NCI-H1417 treated with DMSO at 0.1 percent for 48 hours (cell line): ENCODE measurements around the gene IPO5.
"Not testable (repeated sequence)": the region's sequence is repeated elsewhere in the genome, so short reads cannot be mapped to it uniquely, and the experiment has no call there.

Experiments used
- DNase-seq: peaks from one replicate; lab custom pipeline; 2025; lab: John Stamatoyannopoulos, UW

The IPO5 gene

GRCh38 chr13:97949316-97949715 is 4.2 kb upstream of the IPO5 start:
- not testable (repeated sequence) for DNase-seq

- DNase-seq, result no peak
These were observed 2.1 kb upstream of the IPO5 start for GRCh38 chr13:97951376-97951775.

DNA sequence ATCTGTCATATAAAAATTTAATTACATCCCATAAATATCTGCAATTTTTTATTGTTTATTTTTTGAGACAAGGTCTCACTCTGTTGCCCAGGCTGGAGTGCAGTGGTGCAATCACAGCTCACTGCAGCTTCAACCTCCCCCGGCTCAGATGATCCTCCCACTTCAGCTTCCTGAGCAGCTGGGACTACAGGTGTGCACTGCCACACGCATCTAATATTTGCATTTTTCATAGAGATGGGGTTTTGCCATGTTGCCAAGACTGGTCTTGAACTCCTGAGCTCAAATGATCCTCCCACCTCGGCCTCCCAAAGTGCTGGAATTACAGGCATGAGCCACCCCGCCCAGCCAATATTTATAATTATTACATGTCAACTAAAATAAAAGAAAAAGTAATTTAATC is 644 bp upstream of the IPO5 start:
- DNase-seq, result not testable (repeated sequence)

GRCh38 chr13:97961340-97961739 is 7.9 kb downstream of the IPO5 start:
- DNase-seq, result no peak

DNA sequence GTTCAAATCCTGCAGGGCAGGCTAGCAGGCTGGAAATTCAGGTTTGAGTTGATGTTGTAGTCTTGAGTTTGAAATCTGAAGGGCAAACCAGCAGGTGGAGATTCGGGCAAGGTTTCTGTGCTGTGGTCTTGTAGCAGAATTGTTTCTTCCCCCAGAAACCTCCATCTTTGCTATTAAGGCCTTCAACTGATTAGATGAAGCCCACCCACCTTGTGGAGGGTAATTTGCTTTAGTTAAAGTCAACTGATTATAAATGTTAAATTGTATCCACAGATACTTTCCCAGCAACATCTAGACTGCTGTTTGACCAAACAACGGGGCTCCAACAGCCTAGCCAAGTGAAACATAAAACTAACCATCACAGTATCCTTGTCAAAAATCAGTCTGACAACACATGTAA is 9.4 kb downstream of the IPO5 start:
- no peak for DNase-seq

DNA sequence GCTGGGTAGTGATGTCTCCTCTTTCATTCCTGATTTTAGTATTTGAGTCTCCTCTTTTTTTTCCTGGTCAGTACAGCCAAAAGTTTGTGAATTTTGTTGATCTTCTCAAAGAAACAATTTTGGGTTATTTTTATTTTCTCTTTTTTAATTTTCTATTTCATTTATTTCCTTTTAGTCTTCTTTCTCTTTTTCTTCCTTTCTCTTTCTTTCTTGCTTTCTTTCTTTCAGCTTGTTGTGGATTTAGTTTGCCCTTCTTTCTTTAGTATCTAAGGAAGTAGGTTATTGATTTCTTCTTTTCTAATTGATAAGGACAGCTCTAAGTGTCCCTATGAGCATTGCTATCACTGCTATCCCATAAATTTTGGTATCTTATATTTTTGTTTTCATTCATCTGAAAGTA is 13.8 kb downstream of the IPO5 start:
- no peak for DNase-seq

DNA sequence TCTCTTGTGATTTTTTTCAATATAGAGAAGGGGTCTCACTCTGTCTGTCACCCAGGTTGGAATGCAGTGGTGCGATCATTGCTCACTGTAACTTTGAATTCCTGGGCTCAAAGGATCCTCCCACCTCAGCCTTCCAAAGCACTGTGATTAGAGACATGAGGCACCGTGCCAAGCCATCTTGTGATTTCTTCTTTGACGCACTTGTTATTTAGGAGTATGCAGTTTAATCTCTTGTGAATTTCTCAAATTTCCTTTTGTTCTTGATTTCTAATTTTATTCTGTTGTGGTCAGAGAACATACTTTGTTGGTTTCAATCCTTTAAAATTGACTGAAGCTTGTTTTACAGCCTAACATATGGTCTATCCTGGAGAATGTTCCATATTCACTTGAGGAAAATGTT is 14.5 kb downstream of the IPO5 start:
- DNase-seq, result no peak

DNA sequence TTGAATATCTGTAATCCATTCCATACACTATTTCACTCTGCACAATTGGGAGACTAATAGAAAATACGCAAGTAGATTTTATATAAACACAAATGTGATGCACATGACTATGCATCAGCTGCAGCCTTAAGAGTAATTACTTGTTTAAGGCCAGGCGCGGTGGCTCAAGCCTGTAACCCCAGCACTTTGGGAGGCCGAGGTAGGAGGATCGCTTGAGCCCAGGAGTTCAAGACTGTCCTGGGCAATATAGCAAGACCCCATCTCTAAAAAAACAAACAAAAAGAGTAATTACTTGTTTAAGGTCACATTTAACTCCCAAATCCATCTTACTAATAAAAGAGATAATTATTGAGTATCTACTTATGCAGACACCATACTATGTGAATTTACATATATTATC is 18.0 kb downstream of the IPO5 start:
- no peak for DNase-seq

DNA sequence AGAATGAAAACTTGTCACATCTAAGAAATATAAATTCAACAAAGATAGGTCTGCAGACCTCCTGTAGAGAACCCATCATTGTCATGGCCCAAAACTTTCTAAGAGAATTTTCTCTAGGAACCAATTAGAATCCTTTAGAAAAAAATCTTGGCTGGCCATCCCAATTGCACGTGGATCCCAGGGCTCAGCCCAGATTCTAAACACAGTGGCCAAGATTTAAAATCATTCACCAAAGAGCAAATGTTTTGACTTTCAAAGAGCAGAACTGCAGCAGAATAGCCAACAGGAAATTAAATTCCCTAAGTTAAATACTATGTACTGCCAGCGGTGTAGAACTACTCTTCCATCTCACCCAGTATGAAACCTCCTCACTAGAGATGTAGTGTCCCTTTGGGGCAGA is 21.3 kb downstream of the IPO5 start:
- no peak for DNase-seq

- no peak for DNase-seq
These were observed 21.9 kb downstream of the IPO5 start for GRCh38 chr13:97975280-97975847.

GRCh38 chr13:97975848-97976609 is 22.6 kb downstream of the IPO5 start:
- DNase-seq, result peak; percentile 60

DNA sequence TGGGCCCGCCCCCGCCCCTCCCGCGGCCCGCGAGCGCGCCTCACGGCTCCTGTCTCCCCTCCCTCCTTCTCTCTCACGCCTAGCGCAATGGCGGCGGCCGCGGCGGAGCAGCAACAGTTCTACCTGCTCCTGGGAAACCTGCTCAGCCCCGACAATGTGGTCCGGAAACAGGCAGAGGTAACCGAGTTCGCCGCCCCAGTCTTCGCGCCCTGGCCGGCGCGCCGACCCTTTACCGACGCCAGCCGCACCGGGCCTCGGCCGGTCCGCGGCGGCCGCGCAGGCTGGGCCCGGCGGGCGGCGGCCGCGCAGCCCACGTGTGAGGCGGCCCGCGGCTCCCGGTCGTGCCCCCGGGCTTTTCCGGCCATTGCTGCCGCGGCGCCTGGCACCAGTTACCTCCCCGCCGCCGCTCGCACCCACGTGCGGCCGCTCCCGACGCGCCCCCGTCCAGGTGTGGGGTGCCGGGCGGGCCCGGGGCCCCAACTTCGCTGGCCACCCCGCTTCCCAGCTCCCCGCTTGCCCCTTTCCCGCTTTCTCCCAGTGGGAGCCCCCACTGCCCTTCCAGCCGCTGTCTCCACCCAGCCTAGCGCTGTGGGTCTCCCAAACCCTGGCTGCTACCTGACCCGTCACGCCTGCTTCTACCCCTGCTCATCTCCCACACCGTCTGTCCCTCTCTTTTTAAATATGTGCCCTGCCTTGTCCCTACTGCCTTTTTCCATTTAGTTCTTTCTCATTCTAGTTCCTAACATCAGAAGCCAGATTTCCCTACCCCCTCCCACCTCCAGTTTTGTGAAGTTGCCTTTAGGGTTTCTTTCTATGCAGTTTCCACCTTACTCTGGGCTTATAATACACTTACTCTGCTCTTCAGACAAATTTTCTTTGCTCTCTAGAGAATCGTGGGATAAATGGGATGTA is 23.4 kb downstream of the IPO5 start:
- no peak for DNase-seq

- DNase-seq, result no peak
These were observed 24.5 kb downstream of the IPO5 start for GRCh38 chr13:97977982-97978381.

GRCh38 chr13:97978651-97979050 is 25.2 kb downstream of the IPO5 start:
- DNase-seq, result no peak

- DNase-seq, result no peak
These were observed 25.6 kb downstream of the IPO5 start for GRCh38 chr13:97979051-97979450.

DNA sequence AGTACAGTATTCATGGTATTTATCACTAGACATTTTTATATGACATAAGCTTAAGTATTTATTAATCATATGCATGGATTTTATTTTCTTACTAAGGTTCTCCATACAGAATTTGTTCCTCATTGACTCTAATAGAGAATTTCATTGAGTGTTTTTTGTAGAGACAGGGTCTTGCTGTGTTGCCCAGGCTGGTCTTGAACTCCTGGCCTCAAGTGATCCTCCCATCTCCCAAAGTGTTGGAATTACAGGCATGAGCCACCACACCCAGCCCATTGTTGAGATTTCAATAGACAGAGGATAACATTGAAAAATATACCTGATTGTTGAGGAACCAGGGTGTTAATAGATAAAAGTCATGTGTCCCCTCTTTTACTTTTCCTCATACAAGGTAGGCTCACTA is 26.1 kb downstream of the IPO5 start:
- DNase-seq, result no peak

DNA sequence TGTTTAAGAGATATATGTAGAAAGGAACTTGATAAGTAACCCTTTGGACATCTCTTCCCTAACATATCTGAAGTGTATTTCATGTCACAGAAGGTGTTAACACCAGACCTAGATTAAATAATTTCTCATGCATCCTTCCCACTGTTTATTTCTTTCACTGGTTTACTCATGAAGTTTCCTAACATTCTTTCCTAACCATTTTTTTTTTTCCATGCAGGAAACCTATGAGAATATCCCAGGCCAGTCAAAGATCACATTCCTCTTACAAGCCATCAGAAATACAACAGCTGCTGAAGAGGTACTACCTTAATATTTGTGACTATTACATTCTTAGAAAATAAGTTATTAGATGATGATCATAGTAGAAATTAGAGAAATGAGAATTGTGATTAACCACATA is 28.8 kb downstream of the IPO5 start:
- DNase-seq, result no peak

- no peak for DNase-seq
These were observed 33.4 kb downstream of the IPO5 start for GRCh38 chr13:97986835-97987234.

DNA sequence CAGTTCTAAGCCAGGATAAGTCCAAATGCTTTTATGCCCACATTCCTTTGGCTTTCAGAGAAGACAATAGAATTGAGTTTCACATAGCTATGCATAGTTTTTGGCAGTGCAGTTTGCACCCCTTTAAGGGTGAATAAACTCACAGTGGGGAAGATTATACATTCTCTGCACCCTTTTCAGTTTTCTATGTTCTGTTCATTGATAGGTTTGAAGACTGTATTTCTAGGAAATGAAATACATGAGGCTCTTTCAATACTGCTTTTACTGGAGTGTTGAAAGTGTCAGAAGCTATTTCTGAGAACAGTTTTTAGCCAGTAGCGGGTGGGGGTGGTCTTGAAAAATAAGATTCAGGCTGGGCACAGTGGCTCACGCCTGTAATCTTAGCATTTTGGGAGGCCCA is 46.2 kb downstream of the IPO5 start:
- DNase-seq, result no peak

DNA sequence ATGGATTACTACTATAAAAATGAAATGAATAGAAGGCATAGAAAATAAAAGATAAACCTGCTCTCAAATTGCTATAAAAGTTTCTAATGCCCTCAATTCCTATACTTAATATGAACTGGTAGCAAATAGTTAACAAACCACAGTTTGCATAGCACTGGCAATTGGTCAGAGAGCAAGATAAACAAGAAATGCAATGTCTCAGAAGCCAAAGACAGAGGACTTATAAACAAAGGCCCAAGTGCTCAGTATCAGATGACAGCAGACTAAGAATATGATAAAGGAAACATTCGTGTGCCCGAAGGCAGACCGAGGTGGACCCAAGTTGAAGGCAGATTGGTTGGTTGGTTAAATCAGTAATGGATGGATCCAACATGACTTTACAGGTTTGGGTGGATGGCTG is 50.6 kb downstream of the IPO5 start:
- DNase-seq, result no peak

- not testable (repeated sequence) for DNase-seq
These were observed 51.5 kb downstream of the IPO5 start for GRCh38 chr13:98004997-98005396.

DNA sequence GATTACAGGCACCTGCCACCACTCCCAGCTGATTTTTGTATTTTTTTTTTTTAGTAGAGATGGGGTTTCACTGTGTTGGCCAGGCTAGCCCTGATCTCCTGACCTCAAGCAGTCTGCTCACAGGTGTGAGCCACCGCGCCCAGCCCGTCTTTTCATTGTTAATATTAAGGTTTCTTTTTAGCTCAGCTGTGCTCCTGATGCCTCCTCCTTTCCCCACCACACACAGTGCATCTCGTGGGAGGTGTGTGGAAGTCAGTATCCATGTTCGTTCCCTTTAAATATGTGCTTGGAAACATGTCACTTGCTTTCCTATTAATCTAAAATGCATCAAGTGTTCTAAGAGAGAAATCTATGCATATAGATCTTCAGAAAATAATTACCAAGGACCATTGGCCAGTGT is 53.5 kb downstream of the IPO5 start:
- no peak for DNase-seq

DNA sequence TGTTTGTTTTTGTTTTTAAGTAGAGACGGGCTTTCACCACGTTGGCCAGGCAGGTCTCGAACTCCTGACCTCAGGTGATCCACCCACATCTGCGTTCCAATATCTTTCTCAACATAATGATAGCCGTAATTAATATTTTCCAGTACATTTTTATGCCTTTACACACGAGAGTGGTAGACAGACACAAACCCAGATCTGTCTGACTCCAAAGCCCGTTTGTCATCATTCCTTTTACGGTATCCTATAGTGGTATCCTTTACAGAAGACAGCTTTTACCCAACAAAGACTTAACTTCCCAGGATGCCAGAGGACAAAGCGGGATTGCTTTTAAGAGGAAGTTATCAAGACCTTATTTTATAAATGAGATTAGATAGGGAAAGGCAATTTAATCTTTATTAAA is 59.8 kb downstream of the IPO5 start:
- no peak for DNase-seq
